Measurements from ENCODE around the gene HMGN3.

- TF ChIP-seq CTCF (conservative IDR thresholded peaks at IDR 0.05; ENCODE audit: low read length) (no peak), EZH2phosphoT487 (IDR thresholded peaks at IDR 0.05; ENCODE audit: borderline replicate concordance, low read depth, low read length) (no peak)
Measured at GRCh38 chr6:79188107-79188506, 46.4 kb downstream of the HMGN3 start.

Data from OCI-LY7 (cell line).